Adrenal gland (tissue), 12 donors: Measurements from ENCODE around the gene PGBD5. TPM values are rescaled to one million over a fixed set of nuclear protein-coding genes. Genes with fewer than 3 reads are reported as not detected.
A peak's percentile ranks its signal among the peaks of the same experiment; 100 is the strongest.

Experiments
- DNase-seq, 7 donors: peaks; one replicate each; pipeline ENCODE4 v3.0.0-alpha.2; 2019 to 2020
- H3K27ac ChIP-seq, 5 donors: fragments of 200-600 bp; sonication (generic) in 4 of 5; 1 replicate in 3 of 5; 2 replicates in 2 of 5; pipeline versions ENCODE4 v1.5.1 to v1.8.0; 2016 to 2020; ENCODE audit warnings: mild to moderate bottlenecking in 1 of 5
- H3K27me3 ChIP-seq: fragments of 200-600 bp; 2 replicates; pipeline ENCODE4 v1.8.0; 2021
- H3K36me3 ChIP-seq, 2 donors: fragments of 200-600 bp; replicated peaks in 1 of 2; 1 replicate in 1 of 2; 2 replicates in 1 of 2; pipeline versions ENCODE4 v1.5.1 to v1.8.0; 2018 to 2022
- H3K4me1 ChIP-seq, 2 donors: fragments of 200-600 bp; replicated peaks in 1 of 2; 1 replicate in 1 of 2; 2 replicates in 1 of 2; pipeline versions ENCODE4 v1.5.1 to v1.8.0; 2018 to 2021
- H3K4me3 ChIP-seq, 4 donors: fragments of 200-600 bp; sonication (generic) in 3 of 4; one replicate each; pipeline ENCODE4 v1.5.1; 2016 to 2018
- H3K9me3 ChIP-seq, 3 donors: fragments of 200-600 bp; sonication (generic) in 1 of 3; replicated peaks in 1 of 3; 1 replicate in 2 of 3; 2 replicates in 1 of 3; pipeline versions ENCODE4 v1.5.1 to v1.8.0; 2016 to 2021
- POLR2A ChIP-seq, 2 donors: fragments of 450-650 bp; IDR thresholded peaks; one replicate each; pipeline ENCODE4 v1.6.1; 2017; ENCODE audit warnings: antibody characterized with exemption in 2 of 2, mild to moderate bottlenecking in 2 of 2, moderate library complexity in 1 of 2
- WGBS, 4 donors: extraction: QIAGEN DNeasy Blood & Tissue Kit in 2 of 4; methylation state at CpG; one replicate each; pipeline versions ENCODE4 v1.1.5 to v1.1.7; 2013 to 2017; 5-methylcytosine and 5-hydroxymethylcytosine counted together
- intact Hi-C, 2 donors: fragments of 100-400 bp; cut with DNase I; formaldehyde crosslinking; loops; one replicate each; pipeline versions ENCODE4 v1.14.1 to v1.15.0; 2022 to 2023
- polyA plus RNA-seq, 3 donors: library from polyadenylated mRNA; stranded (reverse); fragments of 200-250 nt in 2 of 3; fragments of 350-450 nt in 1 of 3; fragmentation: Illumina TruSeq in 1 of 3; extraction: RNeasy Lipid Tissue Mini Kit (QIAGEN cat#74804) in 1 of 3; gene quantifications; one replicate each; pipeline ENCODE4 v1.2.3, GENCODE V29; 2013 to 2014
- total RNA-seq, 9 donors: library from RNA; depleted of rRNA in 4 of 9; stranded (reverse); fragments of >200 nt in 4 of 9; fragments of 120-200 nt in 1 of 9; fragmentation: NEBNext Ultra II Directional in 1 of 9; extraction: Animal tissue kit (Norgen Biotek cat#: 25700) in 1 of 9; gene quantifications; one replicate each; pipeline versions ENCODE4 v1.1.0 to v1.2.4, GENCODE V29; 2013 to 2023
- TF ChIP-seq, protein P1 (sequence below), 6 experiments: fragments of 450-650 bp in 4 of 6; fragments of 200-600 bp in 2 of 6; sonication (generic) in 1 of 6; IDR thresholded peaks; 1 replicate in 5 of 6; 2 replicates in 1 of 6; pipeline versions ENCODE4 v1.5.1 to v1.8.0; 2016 to 2021; ENCODE audit warnings: antibody characterized with exemption in 6 of 6, mild to moderate bottlenecking in 2 of 6, moderate library complexity in 1 of 6
- donor health status: healthy with polysubstance abuse.
- donor health status: Bipolar disorder and iron deficiency.
- donor health status: DM: yes; HTN: yes; CAD: no.
- donor health status: DM: no; HTN: no; CAD: no.
- donor health status: DM: no; HTN: no; CAD: no.
- donor health status: DM: yes; HTN: yes; CAD: no.

PGBD5 gene
- total and polyA plus RNA-seq, 12 donors = 1.5 to 27.9 (median 9.9) TPM

DNA sequence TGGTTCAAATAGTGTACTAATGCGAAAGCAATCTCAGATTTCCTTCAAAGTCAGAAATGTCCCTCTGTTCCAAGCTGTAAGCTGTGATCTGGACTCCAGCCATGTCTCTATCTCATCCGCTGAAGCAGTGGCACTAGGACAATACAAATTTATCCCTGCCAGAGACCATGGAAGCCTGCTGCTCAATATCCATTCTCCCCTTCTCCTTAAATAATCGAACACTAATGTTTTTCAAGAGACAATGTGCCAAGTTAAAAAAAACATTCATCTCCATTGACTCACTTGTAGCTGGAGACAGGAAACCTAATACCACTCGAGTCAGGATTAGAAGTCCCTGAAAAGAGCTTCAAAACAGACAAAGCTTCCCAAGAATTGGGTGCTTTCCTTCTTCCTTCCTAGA lies 38.5 kb upstream of the PGBD5 start:
- TF ChIP-seq, protein P1, sequence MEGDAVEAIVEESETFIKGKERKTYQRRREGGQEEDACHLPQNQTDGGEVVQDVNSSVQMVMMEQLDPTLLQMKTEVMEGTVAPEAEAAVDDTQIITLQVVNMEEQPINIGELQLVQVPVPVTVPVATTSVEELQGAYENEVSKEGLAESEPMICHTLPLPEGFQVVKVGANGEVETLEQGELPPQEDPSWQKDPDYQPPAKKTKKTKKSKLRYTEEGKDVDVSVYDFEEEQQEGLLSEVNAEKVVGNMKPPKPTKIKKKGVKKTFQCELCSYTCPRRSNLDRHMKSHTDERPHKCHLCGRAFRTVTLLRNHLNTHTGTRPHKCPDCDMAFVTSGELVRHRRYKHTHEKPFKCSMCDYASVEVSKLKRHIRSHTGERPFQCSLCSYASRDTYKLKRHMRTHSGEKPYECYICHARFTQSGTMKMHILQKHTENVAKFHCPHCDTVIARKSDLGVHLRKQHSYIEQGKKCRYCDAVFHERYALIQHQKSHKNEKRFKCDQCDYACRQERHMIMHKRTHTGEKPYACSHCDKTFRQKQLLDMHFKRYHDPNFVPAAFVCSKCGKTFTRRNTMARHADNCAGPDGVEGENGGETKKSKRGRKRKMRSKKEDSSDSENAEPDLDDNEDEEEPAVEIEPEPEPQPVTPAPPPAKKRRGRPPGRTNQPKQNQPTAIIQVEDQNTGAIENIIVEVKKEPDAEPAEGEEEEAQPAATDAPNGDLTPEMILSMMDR (IDR thresholded peaks at IDR 0.05) = no peak
- no peak for TF ChIP-seq POLR2A (IDR thresholded peaks at IDR 0.05)
- no peak overlapping the region for H3K4me3 ChIP-seq
- 16 to 41% (median 24%) methylated on average over 4 of the region's 4 CpGs for WGBS, 4 donors
- peak overlapping the region in 1 of 5 donors; percentile 6 for H3K27ac ChIP-seq
- intact Hi-C loops = no loop called here
- DNase-seq = peak in 3 of 7 donors; percentile 25 to 40 (median 29)
- no peaks in the 10 kb centered on the region for H3K36me3 ChIP-seq
- H3K4me1 ChIP-seq = peaks cover 15 to 18% of the 10 kb centered on the region in 2 donors
- H3K9me3 ChIP-seq = no peaks in the 10 kb centered on the region
- no peaks in the 10 kb centered on the region for H3K27me3 ChIP-seq

DNA sequence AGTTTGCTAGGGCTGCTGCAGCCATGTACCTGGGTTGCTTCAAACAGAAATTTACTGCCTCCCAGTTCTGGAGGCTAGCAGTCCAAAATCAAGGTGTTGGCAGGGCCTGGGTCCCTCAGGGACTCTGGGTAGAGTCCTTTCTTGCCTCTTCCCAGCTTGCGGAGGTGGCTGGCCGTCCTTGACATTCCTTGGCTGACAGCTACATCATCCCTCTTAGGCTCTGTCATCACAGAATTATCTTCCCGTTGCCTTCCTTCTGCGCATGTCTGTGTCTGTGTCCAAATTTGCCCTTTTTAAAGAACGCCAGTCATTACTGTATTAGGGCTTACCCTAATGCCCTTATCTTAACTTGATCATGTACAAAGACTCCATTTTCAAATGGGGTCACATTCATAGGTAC lies 37.6 kb upstream of the PGBD5 start:
- H3K4me3 ChIP-seq = no peak overlapping the region
- H3K27me3 ChIP-seq = no peaks in the 10 kb centered on the region
- TF ChIP-seq, protein P1 (IDR thresholded peaks at IDR 0.05) = no peak
- peak in 1 of 2 donors; percentile 38 for TF ChIP-seq POLR2A (IDR thresholded peaks at IDR 0.05)
- no peaks in the 10 kb centered on the region for H3K36me3 ChIP-seq
- 29 to 40% (median 32%) methylated on average over 5 of the region's 5 CpGs for WGBS, 4 donors
- intact Hi-C loops = no loop called here
- peaks cover 15 to 27% of the 10 kb centered on the region in 2 donors for H3K4me1 ChIP-seq
- H3K27ac ChIP-seq = peak overlapping the region in 2 of 5 donors; percentile 6 to 47
- H3K9me3 ChIP-seq = no peaks in the 10 kb centered on the region
- peak; percentile 26 to 83 (median 77) for DNase-seq

DNA sequence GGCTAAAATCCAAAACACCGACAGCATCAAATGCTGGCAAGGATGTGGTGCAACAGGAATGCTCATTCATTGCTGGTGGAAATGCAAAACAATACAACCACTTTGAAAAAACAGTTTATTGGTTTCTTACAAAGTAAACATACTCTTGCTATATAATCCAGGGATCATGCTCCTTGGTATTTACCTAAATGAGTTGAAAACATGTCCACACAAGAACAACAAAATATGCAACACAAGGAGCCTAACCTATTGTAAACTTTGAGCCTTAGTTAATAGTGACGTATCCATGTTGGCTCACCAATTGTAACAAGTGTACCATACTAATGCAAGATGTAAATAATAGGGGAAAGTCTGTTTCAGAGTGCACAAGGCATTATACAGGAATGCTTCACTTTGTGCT lies 37.2 kb upstream of the PGBD5 start:
- 69 to 84% (median 76%) methylated on average over 2 of the region's 2 CpGs for WGBS, 4 donors
- DNase-seq = no peak
- no peaks in the 10 kb centered on the region for H3K9me3 ChIP-seq
- TF ChIP-seq, protein P1 (IDR thresholded peaks at IDR 0.05) = no peak
- no peak for TF ChIP-seq POLR2A (IDR thresholded peaks at IDR 0.05)
- no peaks in the 10 kb centered on the region for H3K36me3 ChIP-seq
- no peaks in the 10 kb centered on the region for H3K27me3 ChIP-seq
- no peak overlapping the region for H3K4me3 ChIP-seq
- intact Hi-C loops = no loop called here
- peak overlapping the region in 2 of 5 donors; percentile 6 to 47 for H3K27ac ChIP-seq
- peaks cover 15 to 27% of the 10 kb centered on the region in 2 donors for H3K4me1 ChIP-seq

DNA sequence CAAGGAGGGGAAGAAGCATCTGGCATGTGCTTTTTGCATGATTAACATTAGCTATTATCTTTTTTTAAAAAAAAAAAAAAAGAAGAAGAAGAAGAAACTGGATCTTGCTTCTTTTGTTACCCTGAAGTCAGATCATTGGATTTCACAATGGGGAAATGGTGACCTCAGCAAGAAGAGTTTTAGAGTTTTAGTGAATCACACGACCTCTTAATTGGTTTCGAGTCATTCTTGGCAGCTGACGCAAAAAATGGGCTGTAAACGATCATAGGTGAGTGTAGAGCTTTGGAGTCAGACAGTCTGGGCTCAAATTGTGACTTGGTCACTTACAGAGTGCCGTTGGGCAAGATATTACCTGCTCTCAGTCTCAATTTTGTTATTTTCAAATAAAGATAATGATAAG lies 33.3 kb upstream of the PGBD5 start:
- no peak overlapping the region for H3K4me3 ChIP-seq
- peak overlapping the region in 1 of 5 donors; percentile 59 for H3K27ac ChIP-seq
- peaks cover 11 to 21% of the 10 kb centered on the region in 2 donors for H3K4me1 ChIP-seq
- TF ChIP-seq, protein P1 (IDR thresholded peaks at IDR 0.05) = no peak
- TF ChIP-seq POLR2A (IDR thresholded peaks at IDR 0.05) = no peak
- 31 to 39% (median 34%) methylated on average over 5 of the region's 5 CpGs for WGBS, 4 donors
- intact Hi-C loops = no loop called here
- H3K27me3 ChIP-seq = no peaks in the 10 kb centered on the region
- no peaks in the 10 kb centered on the region for H3K36me3 ChIP-seq
- DNase-seq = peak in 6 of 7 donors; percentile 28 to 65 (median 58)
- H3K9me3 ChIP-seq = no peaks in the 10 kb centered on the region
